A673 (cell line): Measurements from ENCODE around the gene RGS3.

Source experiments
- CTCF ChIP-seq: fragments of 300-800, 200-600 bp; sonication (generic); conservative IDR thresholded peaks from 2 replicates; pipeline ENCODE4 v1.5.1; 2017; ENCODE audit warnings: low read depth, mild to moderate bottlenecking, antibody characterized with exemption, low read length, moderate library complexity, mixed read lengths
- EZH2 ChIP-seq: fragments of 200-600 bp; sonication (generic); IDR thresholded peaks from 2 replicates; pipeline ENCODE4 v1.6.1; 2017; ENCODE audit warnings: borderline replicate concordance, low read depth, mild to moderate bottlenecking, mixed read lengths, antibody characterized with exemption, low read length; ENCODE audit not compliant: poor library complexity, severe bottlenecking

DNA sequence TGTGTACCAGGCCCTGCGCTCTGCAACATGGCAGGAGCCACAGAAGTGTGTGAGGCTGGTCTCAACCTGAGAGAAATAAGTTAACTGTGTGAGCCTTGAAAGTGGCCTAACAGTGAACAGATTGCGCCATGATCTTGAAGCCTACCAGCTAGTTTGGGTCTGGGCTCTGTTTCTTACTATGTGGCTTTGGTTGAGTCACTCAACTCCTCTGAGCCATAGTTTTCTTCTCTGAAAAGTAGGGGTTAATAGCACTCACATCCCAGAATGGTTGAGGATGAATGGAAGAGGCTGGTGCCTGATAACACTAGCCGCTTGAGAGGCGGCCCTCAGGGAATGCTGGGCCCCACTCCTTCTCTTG is 121.5 kb downstream of the RGS3 start:
- TF ChIP-seq CTCF (no peak), EZH2 (no peak)
